OCI-LY1 (cell line): Measurements from ENCODE around the gene POU6F2.
"Not testable (repeated sequence)": the region's sequence is repeated elsewhere in the genome, so short reads cannot be mapped to it uniquely, and the experiment has no call there.

Experiments used
- H2AFZ ChIP-seq: fragments of 200-600 bp; sonication (generic), shearing (Covaris generic); 2 replicates; pipeline ENCODE4 v1.6.0; 2014; ENCODE audit warnings: antibody characterized with exemption, mild to moderate bottlenecking, low read length
- H3F3A ChIP-seq: fragments of 200-600 bp; sonication (generic), shearing (Covaris generic); 2 replicates; pipeline ENCODE4 v1.6.0; 2014; ENCODE audit warnings: mild to moderate bottlenecking, antibody characterized with exemption, low read length, moderate library complexity; ENCODE audit not compliant: insufficient read depth
- H3K27ac ChIP-seq: fragments of 200-600 bp; sonication (generic); 2 replicates; pipeline ENCODE4 v1.5.1; 2014; ENCODE audit warnings: low read length, mixed run types, mild to moderate bottlenecking, low read depth; ENCODE audit not compliant: poor library complexity, severe bottlenecking
- H3K27me3 ChIP-seq: fragments of 200-600 bp; sonication (generic); 2 replicates; pipeline ENCODE4 v1.6.0; 2014; ENCODE audit warnings: antibody characterized with exemption, mild to moderate bottlenecking, low read length, moderate library complexity; ENCODE audit not compliant: insufficient read depth
- H3K36me3 ChIP-seq: fragments of 200-600 bp; sonication (generic); 2 replicates; pipeline ENCODE4 v1.6.1; 2014; ENCODE audit warnings: mild to moderate bottlenecking, antibody characterized with exemption, low read length, moderate library complexity, mixed read lengths; ENCODE audit not compliant: insufficient read depth
- H3K4me1 ChIP-seq: fragments of 200-600 bp; sonication (generic); 2 replicates; pipeline ENCODE4 v1.5.1; 2014; ENCODE audit warnings: mild to moderate bottlenecking, low read length, moderate library complexity; ENCODE audit not compliant: insufficient read depth, severe bottlenecking
- H3K4me2 ChIP-seq: fragments of 200-600 bp; sonication (generic), shearing (Covaris generic); 2 replicates; pipeline ENCODE4 v1.6.1; 2014; ENCODE audit warnings: low read length
- H3K4me3 ChIP-seq: fragments of 200-600 bp; sonication (generic); 2 replicates; pipeline ENCODE4 v1.5.1; 2014; ENCODE audit warnings: low read length, low read depth, mild to moderate bottlenecking, mixed read lengths; ENCODE audit not compliant: poor library complexity, severe bottlenecking
- H3K79me2 ChIP-seq: fragments of 200-600 bp; shearing (Covaris generic); 2 replicates; pipeline ENCODE4 v1.6.1; 2016; ENCODE audit warnings: mixed run types, low read length, mixed read lengths; ENCODE audit not compliant: insufficient read depth
- H3K9ac ChIP-seq: fragments of 200-600 bp; sonication (generic), shearing (Covaris generic); 2 replicates; pipeline ENCODE4 v1.6.1; 2014; ENCODE audit warnings: mild to moderate bottlenecking, low read length, mixed read lengths
- H3K9me2 ChIP-seq: fragments of 200-600 bp; sonication (generic), shearing (Covaris generic); 2 replicates; pipeline ENCODE4 v1.6.1; 2014; ENCODE audit warnings: low read depth, mild to moderate bottlenecking, low read length, mixed read lengths
- H3K9me3 ChIP-seq: fragments of 200-600 bp; shearing (Covaris generic); 2 replicates; pipeline ENCODE4 v1.6.1; 2014; ENCODE audit warnings: low read length, mixed read lengths
- H4K20me1 ChIP-seq: fragments of 200-600 bp; sonication (generic), shearing (Covaris generic); 2 replicates; pipeline ENCODE4 v1.6.0; 2016; ENCODE audit warnings: mild to moderate bottlenecking, low read length; ENCODE audit not compliant: insufficient read depth
- EZH2 ChIP-seq: fragments of 200-600 bp; sonication (generic), shearing (Covaris generic); IDR thresholded peaks from 2 replicates; pipeline ENCODE4 v1.8.0; 2017; ENCODE audit warnings: borderline replicate concordance, mixed run types, mild to moderate bottlenecking, antibody characterized with exemption, low read length, moderate library complexity, mixed read lengths
- TF ChIP-seq, protein P1 (sequence below): fragments of 200-600 bp; sonication (generic), shearing (Covaris generic); IDR thresholded peaks from 2 replicates; pipeline ENCODE4 v1.5.1; 2017; ENCODE audit warnings: mild to moderate bottlenecking, antibody characterized with exemption, low read length, moderate library complexity, mixed read lengths

POU6F2 gene

DNA sequence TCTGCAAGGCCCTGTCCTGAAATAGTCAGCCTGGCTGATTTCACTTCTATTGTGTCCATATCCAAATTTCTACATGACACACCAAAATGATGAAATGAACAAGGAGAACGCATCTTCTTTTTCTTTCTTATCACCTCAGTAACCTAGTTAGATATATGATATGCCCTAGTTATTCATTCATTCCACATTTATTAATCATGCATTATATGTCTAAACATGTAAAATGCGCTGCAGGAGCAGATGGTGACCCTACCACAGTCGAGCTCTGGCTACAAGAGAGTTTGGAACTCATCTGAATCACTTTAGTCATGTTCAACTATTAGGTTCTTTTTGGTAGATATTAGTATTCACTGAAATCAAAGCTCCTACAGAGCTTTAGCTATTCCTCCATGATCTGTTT is 36.9 kb upstream of the POU6F2 start:
- Histone ChIP-seq H3K4me3 (no peak overlapping the region), H3K4me1 (no peaks in the 10 kb centered on the region), H3K79me2 (no peaks in the 10 kb centered on the region), H2AFZ (no peak overlapping the region), H4K20me1 (no peaks in the 10 kb centered on the region), H3K4me2 (no peak overlapping the region), H3F3A (no peaks in the 10 kb centered on the region), H3K36me3 (no peaks in the 10 kb centered on the region), H3K9ac (no peak overlapping the region), H3K27me3 (no peaks in the 10 kb centered on the region), H3K27ac (no peak overlapping the region), H3K9me2 (no peaks in the 10 kb centered on the region), H3K9me3 (no peaks in the 10 kb centered on the region)
- TF ChIP-seq, protein P1, sequence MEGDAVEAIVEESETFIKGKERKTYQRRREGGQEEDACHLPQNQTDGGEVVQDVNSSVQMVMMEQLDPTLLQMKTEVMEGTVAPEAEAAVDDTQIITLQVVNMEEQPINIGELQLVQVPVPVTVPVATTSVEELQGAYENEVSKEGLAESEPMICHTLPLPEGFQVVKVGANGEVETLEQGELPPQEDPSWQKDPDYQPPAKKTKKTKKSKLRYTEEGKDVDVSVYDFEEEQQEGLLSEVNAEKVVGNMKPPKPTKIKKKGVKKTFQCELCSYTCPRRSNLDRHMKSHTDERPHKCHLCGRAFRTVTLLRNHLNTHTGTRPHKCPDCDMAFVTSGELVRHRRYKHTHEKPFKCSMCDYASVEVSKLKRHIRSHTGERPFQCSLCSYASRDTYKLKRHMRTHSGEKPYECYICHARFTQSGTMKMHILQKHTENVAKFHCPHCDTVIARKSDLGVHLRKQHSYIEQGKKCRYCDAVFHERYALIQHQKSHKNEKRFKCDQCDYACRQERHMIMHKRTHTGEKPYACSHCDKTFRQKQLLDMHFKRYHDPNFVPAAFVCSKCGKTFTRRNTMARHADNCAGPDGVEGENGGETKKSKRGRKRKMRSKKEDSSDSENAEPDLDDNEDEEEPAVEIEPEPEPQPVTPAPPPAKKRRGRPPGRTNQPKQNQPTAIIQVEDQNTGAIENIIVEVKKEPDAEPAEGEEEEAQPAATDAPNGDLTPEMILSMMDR, result no peak
- TF ChIP-seq EZH2, result no peak

DNA sequence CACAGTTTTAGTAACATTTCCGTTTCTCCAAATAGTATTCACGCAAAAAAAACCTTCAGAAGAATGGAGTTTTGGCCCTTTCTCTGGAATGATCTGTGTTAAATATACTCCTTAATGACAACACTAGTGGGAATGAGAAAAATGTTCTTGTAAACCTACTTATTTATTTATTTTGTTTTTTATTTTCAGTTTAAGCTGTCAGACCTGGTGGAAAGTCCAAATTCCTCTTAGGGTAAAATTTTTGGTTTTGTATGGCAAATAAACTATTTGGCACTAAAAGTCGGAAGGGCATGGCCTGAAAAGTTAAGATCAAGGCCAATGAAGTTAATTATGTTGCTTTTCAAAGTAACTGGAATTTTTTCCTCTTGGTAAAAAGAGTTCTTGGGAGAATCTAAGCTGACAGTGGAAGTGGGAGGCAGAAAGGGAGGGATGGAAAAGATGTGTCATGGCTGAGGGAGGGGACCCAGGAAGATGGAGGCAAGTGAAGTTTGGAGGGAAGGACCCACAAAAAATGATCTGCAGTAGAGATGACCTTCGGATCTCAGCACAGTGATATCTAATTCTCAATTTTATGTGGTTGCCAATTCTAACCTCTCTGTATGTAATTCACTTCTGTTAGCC is 35.2 kb upstream of the POU6F2 start:
- H3F3A ChIP-seq, result no peaks in the 10 kb centered on the region
- H3K9me2 ChIP-seq, result no peaks in the 10 kb centered on the region
- H3K27me3 ChIP-seq, result no peaks in the 10 kb centered on the region
- H3K4me1 ChIP-seq, result no peaks in the 10 kb centered on the region
- H3K9me3 ChIP-seq, result no peaks in the 10 kb centered on the region
- TF ChIP-seq EZH2, result no peak
- TF ChIP-seq, protein P1, result no peak
- H2AFZ ChIP-seq, result no peak overlapping the region
- H3K4me3 ChIP-seq, result no peak overlapping the region
- H3K9ac ChIP-seq, result no peak overlapping the region
- H3K36me3 ChIP-seq, result no peaks in the 10 kb centered on the region
- H3K27ac ChIP-seq, result no peak overlapping the region
- H4K20me1 ChIP-seq, result no peaks in the 10 kb centered on the region
- H3K79me2 ChIP-seq, result no peaks in the 10 kb centered on the region
- no peak overlapping the region for H3K4me2 ChIP-seq

DNA sequence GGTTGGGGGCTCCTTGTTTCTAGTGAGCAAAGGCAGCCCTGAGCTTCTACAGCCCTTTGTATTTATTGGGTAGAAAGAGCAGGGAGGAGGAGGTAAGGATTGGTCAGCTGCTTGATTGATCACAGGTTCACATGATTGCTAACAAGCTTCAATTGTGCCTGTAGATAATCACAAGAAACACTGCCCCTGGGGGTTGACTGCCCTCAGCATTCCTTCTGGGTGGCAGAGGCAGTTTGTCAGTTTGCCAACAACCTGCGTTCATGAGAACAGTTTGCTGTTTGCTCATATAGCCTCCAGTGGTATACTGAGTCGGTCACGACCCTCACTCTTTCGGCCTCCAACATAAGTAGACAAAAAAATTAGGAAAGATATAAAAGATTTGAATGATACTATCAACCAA is 30.2 kb upstream of the POU6F2 start:
- not testable (repeated sequence) for H3K4me1 ChIP-seq, H4K20me1 ChIP-seq, H3K4me2 ChIP-seq, H3F3A ChIP-seq, H3K9me3 ChIP-seq, H3K27ac ChIP-seq, H3K79me2 ChIP-seq, H3K36me3 ChIP-seq, H2AFZ ChIP-seq, H3K9me2 ChIP-seq, H3K4me3 ChIP-seq, H3K27me3 ChIP-seq, H3K9ac ChIP-seq

DNA sequence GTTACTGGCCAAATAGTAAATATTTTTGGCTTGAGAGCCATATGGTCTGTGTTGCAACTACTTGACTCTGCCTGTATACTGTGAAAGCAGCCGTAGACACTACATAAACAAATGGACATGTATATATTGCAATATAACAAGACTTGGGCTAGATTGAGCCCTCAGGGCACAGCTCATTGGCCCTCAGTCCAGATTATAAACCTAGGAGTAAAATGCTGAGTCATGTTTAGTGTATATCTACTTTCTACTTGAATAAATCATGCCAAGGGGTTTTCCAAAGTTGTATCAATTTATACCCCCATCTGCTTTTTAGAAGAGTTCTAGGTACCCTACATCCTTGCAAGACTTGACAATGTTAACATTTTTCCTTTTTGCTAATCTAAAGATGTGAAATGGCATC is 27.4 kb upstream of the POU6F2 start:
- no peaks in the 10 kb centered on the region for H4K20me1 ChIP-seq
- no peaks in the 10 kb centered on the region for H3K9me3 ChIP-seq
- H3K36me3 ChIP-seq, result no peaks in the 10 kb centered on the region
- H3K9me2 ChIP-seq, result no peaks in the 10 kb centered on the region
- no peak overlapping the region for H3K4me2 ChIP-seq
- H3K9ac ChIP-seq, result no peak overlapping the region
- H3K79me2 ChIP-seq, result no peaks in the 10 kb centered on the region
- no peak overlapping the region for H2AFZ ChIP-seq
- H3F3A ChIP-seq, result no peaks in the 10 kb centered on the region
- H3K4me1 ChIP-seq, result no peaks in the 10 kb centered on the region
- no peaks in the 10 kb centered on the region for H3K27me3 ChIP-seq
- no peak overlapping the region for H3K27ac ChIP-seq
- H3K4me3 ChIP-seq, result no peak overlapping the region
- TF ChIP-seq, protein P1, result no peak
- TF ChIP-seq EZH2, result no peak
